Neutrophil (primary cell): ENCODE results near the gene MOV10L1.

Experiments used
- H3K27ac ChIP-seq: fragments of 200-600 bp; sonication (generic); 2 replicates; pipeline ENCODE4 v1.5.1; 2016; ENCODE audit warnings: mild to moderate bottlenecking, moderate library complexity
- H3K27me3 ChIP-seq: fragments of 200-600 bp; sonication (generic); 2 replicates; pipeline ENCODE4 v1.6.0; 2016; ENCODE audit warnings: mild to moderate bottlenecking
- H3K36me3 ChIP-seq: fragments of 200-600 bp; sonication (generic); 2 replicates; pipeline ENCODE4 v1.5.1; 2017
- H3K4me1 ChIP-seq, 2 experiments: fragments of 200-600 bp in 1 of 2; sonication (generic) in 1 of 2; 1 replicate in 1 of 2; 2 replicates in 1 of 2; pipeline versions ENCODE4 v1.5.1 to v1.6.1; 2013 to 2016; ENCODE audit warnings: low read depth in 1 of 2, low read length in 1 of 2, mild to moderate bottlenecking in 1 of 2, moderate library complexity in 1 of 2; ENCODE audit not compliant: control insufficient read depth in 1 of 2, insufficient read depth in 1 of 2
- H3K4me3 ChIP-seq, 2 experiments: fragments of 200-600 bp in 1 of 2; sonication (generic) in 1 of 2; 1 replicate in 1 of 2; 2 replicates in 1 of 2; pipeline ENCODE4 v1.5.1; 2013 to 2016; ENCODE audit warnings: low read depth in 1 of 2, low read length in 1 of 2, mild to moderate bottlenecking in 1 of 2, moderate library complexity in 1 of 2
- H3K9me3 ChIP-seq: fragments of 200-600 bp; sonication (generic); 2 replicates; pipeline ENCODE4 v1.5.1; 2016
- TF ChIP-seq, protein P1 (sequence below): fragments of 200-600 bp; sonication (generic); IDR thresholded peaks from 2 replicates; pipeline ENCODE4 v1.5.1; 2016; ENCODE audit warnings: antibody characterized with exemption

The MOV10L1 gene

DNA sequence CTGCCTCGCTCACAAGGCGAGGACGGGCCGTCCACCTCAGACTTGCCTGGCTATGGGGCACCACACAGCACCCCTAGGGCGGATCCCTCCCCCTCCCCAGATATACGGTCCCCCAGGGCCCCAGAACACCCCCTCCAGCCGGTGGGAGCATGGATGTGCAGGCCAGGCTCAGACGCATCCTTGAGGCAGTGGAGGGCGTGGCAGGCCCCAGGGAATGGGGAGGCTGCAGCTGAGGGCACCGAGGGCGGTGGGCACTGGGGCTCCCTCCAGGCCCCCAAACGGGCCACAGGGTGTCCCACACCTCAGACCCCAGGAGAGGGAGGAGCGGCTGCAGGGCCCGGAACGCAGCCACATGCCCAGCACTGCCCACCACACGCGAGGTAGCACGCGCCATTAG lies 43.8 kb upstream of the MOV10L1 start:
- Histone ChIP-seq H3K36me3 (no peaks in the 10 kb centered on the region), H3K9me3 (no peaks in the 10 kb centered on the region), H3K27me3 (peaks cover 42% of the 10 kb centered on the region), H3K4me3 (no peak overlapping the region), H3K4me1 (no peaks in the 10 kb centered on the region), H3K27ac (no peak overlapping the region)
- TF ChIP-seq, protein P1, sequence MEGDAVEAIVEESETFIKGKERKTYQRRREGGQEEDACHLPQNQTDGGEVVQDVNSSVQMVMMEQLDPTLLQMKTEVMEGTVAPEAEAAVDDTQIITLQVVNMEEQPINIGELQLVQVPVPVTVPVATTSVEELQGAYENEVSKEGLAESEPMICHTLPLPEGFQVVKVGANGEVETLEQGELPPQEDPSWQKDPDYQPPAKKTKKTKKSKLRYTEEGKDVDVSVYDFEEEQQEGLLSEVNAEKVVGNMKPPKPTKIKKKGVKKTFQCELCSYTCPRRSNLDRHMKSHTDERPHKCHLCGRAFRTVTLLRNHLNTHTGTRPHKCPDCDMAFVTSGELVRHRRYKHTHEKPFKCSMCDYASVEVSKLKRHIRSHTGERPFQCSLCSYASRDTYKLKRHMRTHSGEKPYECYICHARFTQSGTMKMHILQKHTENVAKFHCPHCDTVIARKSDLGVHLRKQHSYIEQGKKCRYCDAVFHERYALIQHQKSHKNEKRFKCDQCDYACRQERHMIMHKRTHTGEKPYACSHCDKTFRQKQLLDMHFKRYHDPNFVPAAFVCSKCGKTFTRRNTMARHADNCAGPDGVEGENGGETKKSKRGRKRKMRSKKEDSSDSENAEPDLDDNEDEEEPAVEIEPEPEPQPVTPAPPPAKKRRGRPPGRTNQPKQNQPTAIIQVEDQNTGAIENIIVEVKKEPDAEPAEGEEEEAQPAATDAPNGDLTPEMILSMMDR = no peak

DNA sequence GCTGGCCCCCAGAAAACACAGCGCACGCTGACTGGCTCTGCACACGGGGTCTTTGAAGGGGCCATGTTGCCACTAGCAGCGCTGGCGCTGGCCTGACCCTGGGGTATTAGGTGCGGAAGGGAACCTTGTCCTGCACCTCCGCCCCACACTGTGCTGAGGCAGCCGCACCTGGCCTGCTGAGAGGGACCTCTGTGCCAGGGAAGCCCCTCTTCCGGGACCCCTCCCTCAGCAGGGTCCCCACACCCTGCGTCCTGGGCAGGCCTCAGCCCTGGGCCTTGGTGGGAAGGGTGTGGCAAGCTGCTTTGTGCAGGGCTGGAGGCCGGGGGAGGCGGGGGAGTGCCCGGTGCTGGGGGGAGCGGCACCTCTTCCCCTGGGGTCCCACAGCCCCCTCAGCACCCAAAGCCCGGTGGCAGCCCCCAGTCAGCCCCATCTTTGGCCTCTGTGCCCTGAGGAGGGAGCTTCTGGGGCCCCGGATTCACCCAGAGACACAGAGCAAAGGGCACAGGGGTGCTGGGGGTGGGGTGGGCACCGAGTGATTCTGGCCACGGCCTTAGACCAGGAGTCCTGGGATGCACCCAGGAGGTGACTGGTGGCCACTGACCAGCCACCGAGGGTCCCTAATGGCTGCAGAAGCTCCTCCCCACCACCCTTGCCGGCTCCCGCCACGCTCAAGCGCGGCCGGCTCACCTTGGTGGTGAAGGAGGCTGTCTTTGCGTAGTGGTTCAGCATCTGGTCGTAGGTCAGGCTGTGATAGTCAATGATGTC lies 43.1 kb upstream of the MOV10L1 start:
- Histone ChIP-seq H3K4me3 (no peak overlapping the region), H3K27me3 (peaks cover 42% of the 10 kb centered on the region), H3K36me3 (no peaks in the 10 kb centered on the region), H3K4me1 (no peaks in the 10 kb centered on the region), H3K27ac (no peak overlapping the region), H3K9me3 (no peaks in the 10 kb centered on the region)
- TF ChIP-seq, protein P1 = no peak

DNA sequence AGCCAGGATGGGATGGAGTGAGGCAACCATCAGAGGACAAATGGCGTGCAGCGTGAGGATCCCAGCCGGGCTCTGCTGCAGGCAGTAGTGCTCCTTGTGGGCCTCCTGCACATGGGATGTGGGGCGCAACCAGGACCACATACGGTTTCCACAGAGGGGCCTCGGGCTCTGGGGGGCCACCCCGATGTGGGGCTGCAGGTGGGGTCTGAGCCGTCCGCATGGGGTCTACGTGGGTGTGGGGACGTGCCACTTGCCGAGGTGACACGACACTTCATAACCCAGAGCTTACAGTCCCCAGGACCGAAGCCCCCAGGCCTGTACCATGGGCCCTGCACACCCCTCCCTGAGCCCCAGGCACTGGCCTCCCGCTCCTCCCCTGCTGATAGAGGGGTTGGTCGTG lies 42.5 kb upstream of the MOV10L1 start:
- no peak overlapping the region for H3K27ac ChIP-seq
- H3K36me3 ChIP-seq = no peaks in the 10 kb centered on the region
- no peaks in the 10 kb centered on the region for H3K4me1 ChIP-seq
- H3K27me3 ChIP-seq = peaks cover 41% of the 10 kb centered on the region
- TF ChIP-seq, protein P1 = no peak
- H3K4me3 ChIP-seq = no peak overlapping the region
- no peaks in the 10 kb centered on the region for H3K9me3 ChIP-seq

DNA sequence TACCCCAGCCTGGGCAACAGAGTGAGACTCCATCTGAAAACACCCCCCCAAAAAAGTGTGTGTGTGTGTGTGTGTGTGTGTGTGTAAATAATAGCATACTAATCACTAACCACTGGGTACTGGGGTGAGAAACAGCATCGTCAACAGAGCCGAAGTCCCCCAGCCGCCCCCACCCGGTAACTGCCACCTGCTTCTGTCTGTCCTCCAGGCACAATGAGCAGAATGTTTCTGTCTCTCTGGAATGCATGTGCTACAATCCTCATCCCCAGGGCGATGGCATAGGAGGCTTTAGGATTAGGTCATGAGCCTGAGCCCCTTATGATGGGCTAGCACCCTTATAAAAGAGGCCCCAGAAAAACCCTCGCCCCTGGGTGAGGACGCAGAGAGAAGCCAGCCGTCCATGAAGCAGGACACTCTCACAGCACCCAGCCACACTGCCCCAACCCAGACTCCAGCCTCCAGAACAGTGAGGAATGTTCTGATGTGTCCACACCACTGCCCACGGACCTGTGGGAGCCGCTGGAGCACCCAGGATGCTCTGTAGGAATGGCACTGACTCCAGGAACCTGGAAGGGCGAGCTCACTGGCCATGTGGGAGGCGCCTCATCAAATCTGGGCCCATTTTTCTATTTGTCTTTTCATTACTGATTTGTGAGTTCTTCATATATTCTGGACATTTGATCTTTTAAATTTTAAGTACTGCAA lies 41.6 kb upstream of the MOV10L1 start:
- Histone ChIP-seq H3K4me1 (no peaks in the 10 kb centered on the region), H3K27ac (no peak overlapping the region), H3K36me3 (no peaks in the 10 kb centered on the region), H3K4me3 (no peak overlapping the region), H3K27me3 (peaks cover 33% of the 10 kb centered on the region), H3K9me3 (no peaks in the 10 kb centered on the region)
- TF ChIP-seq, protein P1 = no peak

DNA sequence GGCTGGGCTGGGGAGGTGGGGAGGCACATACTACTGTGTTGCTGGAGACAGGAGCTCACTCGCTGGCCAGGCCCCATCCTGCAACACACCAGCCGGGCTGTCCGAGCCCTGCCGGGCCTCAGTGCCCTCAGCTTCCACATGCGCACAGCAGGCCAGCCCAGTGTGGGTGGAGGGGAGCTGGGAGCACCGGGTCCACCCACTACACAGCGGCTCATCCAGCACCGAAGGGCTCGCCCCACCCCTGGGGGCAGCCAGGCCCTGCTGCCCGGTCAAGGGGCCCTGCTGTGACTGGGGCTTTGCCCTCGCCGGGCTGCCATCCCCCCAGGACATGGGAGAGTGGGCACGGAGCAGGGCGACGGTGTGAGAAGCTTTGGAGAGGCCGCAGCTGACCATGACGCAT lies 41.0 kb upstream of the MOV10L1 start:
- TF ChIP-seq, protein P1 = no peak
- Histone ChIP-seq H3K27ac (no peak overlapping the region), H3K27me3 (peaks cover 27% of the 10 kb centered on the region), H3K9me3 (no peaks in the 10 kb centered on the region), H3K36me3 (no peaks in the 10 kb centered on the region), H3K4me1 (no peaks in the 10 kb centered on the region), H3K4me3 (no peak overlapping the region)
